ENCODE data around the gene FAM83E.

FAM83E gene

DNA sequence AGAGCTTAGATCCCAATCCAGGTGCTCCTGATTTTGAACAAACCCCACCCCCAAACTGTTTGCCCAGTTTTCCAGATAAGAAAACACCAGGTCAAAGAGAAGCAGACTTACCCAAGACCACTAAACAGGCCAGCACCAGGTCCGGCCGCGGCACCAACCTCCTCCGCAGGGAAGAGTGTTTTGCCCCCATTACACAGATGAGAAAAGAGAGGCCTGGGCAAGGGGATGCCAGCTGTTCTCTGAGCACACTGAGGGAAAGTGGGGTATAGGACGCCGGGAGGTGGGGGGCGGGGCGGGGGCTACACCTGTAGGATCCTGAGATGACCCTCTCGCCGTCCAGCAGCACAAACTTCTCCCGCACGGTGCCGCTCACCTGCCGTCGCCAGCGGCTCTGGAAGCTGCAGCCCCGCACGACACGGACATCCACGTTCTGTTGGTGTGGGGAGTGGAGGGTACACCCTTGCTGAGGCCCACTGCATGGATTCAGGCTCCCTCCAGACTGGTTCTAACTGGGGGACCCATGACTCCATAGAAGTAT is 5.2 kb downstream of the FAM83E start:
- TF ChIP-seq SP1 (IDR thresholded peaks at IDR 0.05), result no peak
- DNase-seq (ENCODE audit: extremely low spot score), result no peak
- CTCF ChIA-PET, result interaction anchor here (0.8 to 1.7 kb wide), 2 partner anchors 15 to 26 kb away, joined by 3 to 6 read pairs; no protein-coding TSS in a partner anchor
- POLR2A ChIA-PET, result interaction anchor here (4.4 kb wide), 1 partner anchor 9 kb away, joined by 53 read pairs; the partner anchor contains the start of genes RPL18 and SPHK2

GRCh38 chr19:48608798-48609263 is 6.0 kb downstream of the FAM83E start:
- ChIA-PET CTCF (interaction anchor here (0.7 to 1.7 kb wide), 5 partner anchors 9 to 25 kb away, joined by 3 to 6 read pairs (median 3); no protein-coding TSS in a partner anchor), POLR2A (interaction anchor here (0.7 to 4.4 kb wide), 5 partner anchors 10 to 405 kb away, joined by 3 to 53 read pairs (median 3); partner anchors contain the start of genes RPL18 and SPHK2)
- TF ChIP-seq HDGF (IDR thresholded peaks at IDR 0.05; ENCODE audit: borderline replicate concordance), result no peak
- no peak for TF ChIP-seq FOXA1 (IDR thresholded peaks at IDR 0.05)
- TF ChIP-seq BHLHE40 (IDR thresholded peaks at IDR 0.05; ENCODE audit: borderline replicate concordance), result no peak
- no peak for TF ChIP-seq LEF1 (IDR thresholded peaks at IDR 0.05; ENCODE audit: borderline replicate concordance)
- no peak for TF ChIP-seq SP1 (IDR thresholded peaks at IDR 0.05)
- no peak for TF ChIP-seq ARNT (IDR thresholded peaks at IDR 0.05)
- no peak for TF ChIP-seq FOXK2 (IDR thresholded peaks at IDR 0.05)
- no peak for TF ChIP-seq ZNF384 (IDR thresholded peaks at IDR 0.05)
- no peak for TF ChIP-seq FOXM1 (IDR thresholded peaks at IDR 0.05; ENCODE audit: borderline replicate concordance)
- peak; percentile 61 for DNase-seq (ENCODE audit: extremely low spot score)

- TF ChIP-seq LEF1 (IDR thresholded peaks at IDR 0.05; ENCODE audit: borderline replicate concordance) (no peak), FOXM1 (IDR thresholded peaks at IDR 0.05; ENCODE audit: borderline replicate concordance) (no peak), SP1 (IDR thresholded peaks at IDR 0.05) (no peak), L3MBTL2 (conservative IDR thresholded peaks at IDR 0.05) (no peak), NFRKB (IDR thresholded peaks at IDR 0.05) (no peak), BHLHE40 (IDR thresholded peaks at IDR 0.05; ENCODE audit: borderline replicate concordance) (no peak)
- CTCF ChIA-PET, result interaction anchor here (0.5 to 1.4 kb wide), 3 partner anchors 17 to 287 kb away, joined by 3 to 4 read pairs (median 3); no protein-coding TSS in a partner anchor
- DNase-seq (ENCODE audit: extremely low spot score), result no peak
- POLR2A ChIA-PET, result interaction anchor here (4.4 kb wide), 1 partner anchor 11 kb away, joined by 53 read pairs; the partner anchor contains the start of genes RPL18 and SPHK2
Observed at GRCh38 chr19:48607359-48607755, 7.5 kb downstream of the FAM83E start.

DNA sequence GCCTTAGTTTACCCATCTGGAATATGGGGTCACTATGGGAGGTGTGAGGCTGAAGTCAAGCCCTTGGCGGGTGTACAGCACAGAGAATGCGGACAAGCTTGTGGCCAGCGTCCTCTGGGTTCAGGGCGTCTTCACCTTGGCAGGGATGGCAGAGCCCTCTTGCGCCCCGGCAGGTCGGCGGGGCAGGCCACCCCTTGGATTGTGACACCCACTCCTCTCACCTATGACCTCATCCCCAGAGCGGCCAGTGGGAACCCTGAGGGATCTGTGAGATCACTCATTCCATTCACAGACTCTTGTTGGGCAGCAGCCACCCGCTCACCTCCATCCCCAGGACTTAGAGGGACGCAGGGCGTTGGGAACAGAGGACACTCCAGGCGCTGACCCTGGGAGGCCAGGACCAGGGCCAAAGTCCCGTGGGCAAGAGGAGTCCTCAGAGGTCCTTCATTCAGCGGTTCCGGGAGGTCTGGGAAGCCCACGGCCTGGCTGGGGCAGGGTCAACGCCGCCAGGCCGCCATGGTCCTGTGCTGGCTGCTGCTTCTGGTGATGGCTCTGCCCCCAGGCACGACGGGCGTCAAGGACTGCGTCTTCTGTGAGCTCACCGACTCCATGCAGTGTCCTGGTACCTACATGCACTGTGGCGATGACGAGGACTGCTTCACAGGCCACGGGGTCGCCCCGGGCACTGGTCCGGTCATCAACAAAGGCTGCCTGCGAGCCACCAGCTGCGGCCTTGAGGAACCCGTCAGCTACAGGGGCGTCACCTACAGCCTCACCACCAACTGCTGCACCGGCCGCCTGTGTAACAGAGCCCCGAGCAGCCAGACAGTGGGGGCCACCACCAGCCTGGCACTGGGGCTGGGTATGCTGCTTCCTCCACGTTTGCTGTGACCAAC is 8.2 kb downstream of the FAM83E start, which contains the start of gene SPACA4:
Gene SPACA4 (plus strand): TSS at position 280 of the 896 bp plus-strand sequence. CDS start 237 bp downstream, at position 517.
- ChIA-PET CTCF (interaction anchor here (0.5 to 1.4 kb wide), 3 partner anchors 16 to 286 kb away, joined by 3 to 4 read pairs (median 3); no protein-coding TSS in a partner anchor), POLR2A (interaction anchor here (4.4 kb wide), 1 partner anchor 12 kb away, joined by 53 read pairs; the partner anchor contains the start of genes RPL18 and SPHK2)
- DNase-seq (ENCODE audit: extremely low spot score), result no peak
- TF ChIP-seq ZNF384 (IDR thresholded peaks at IDR 0.05), result no peak
- TF ChIP-seq LEF1 (IDR thresholded peaks at IDR 0.05; ENCODE audit: borderline replicate concordance), result no peak

- POLR2A ChIA-PET, result no interaction called here
Observed at GRCh38 chr19:48603850-48604249, 11.0 kb downstream of the FAM83E start.

GRCh38 chr19:48603449-48603848 is 11.4 kb downstream of the FAM83E start:
- TF ChIP-seq ARNT (IDR thresholded peaks at IDR 0.05) (no peak), SUZ12 (IDR thresholded peaks at IDR 0.05) (no peak), FOXM1 (IDR thresholded peaks at IDR 0.05; ENCODE audit: borderline replicate concordance) (no peak), SP1 (IDR thresholded peaks at IDR 0.05) (no peak), TARDBP (IDR thresholded peaks at IDR 0.05) (no peak), HDGF (IDR thresholded peaks at IDR 0.05; ENCODE audit: borderline replicate concordance) (no peak), L3MBTL2 (conservative IDR thresholded peaks at IDR 0.05) (no peak)
- no peak for DNase-seq (ENCODE audit: extremely low spot score)
- ChIA-PET POLR2A (no interaction called here), CTCF (no interaction called here)

More at GRCh38 chr19:48603850-48604249, 11.0 kb downstream of the FAM83E start:
- DNase-seq (ENCODE audit: extremely low spot score), result no peak
- TF ChIP-seq ZNF384 (IDR thresholded peaks at IDR 0.05) (no peak), CTBP1 (IDR thresholded peaks at IDR 0.05; ENCODE audit: borderline replicate concordance) (no peak), ELF4 (IDR thresholded peaks at IDR 0.05) (no peak), FOXA1 (IDR thresholded peaks at IDR 0.05) (no peak)
- CTCF ChIA-PET, result no interaction called here

GRCh38 chr19:48603001-48603400 is 11.9 kb downstream of the FAM83E start:
- POLR2A ChIA-PET, result no interaction called here
- TF ChIP-seq ZNF384 (IDR thresholded peaks at IDR 0.05) (no peak), FOXK2 (IDR thresholded peaks at IDR 0.05) (no peak), SP1 (IDR thresholded peaks at IDR 0.05) (no peak)
- CTCF ChIA-PET, result no interaction called here
- no peak for DNase-seq (ENCODE audit: extremely low spot score)

- ChIA-PET CTCF (no interaction called here), POLR2A (interaction anchor here (1.4 kb wide), 1 partner anchor 18 kb away, joined by 4 read pairs; the partner anchor contains the start of genes RPL18 and SPHK2)
- DNase-seq (ENCODE audit: extremely low spot score), result no peak
- no peak for TF ChIP-seq SUZ12 (IDR thresholded peaks at IDR 0.05)
- TF ChIP-seq ZNF384 (IDR thresholded peaks at IDR 0.05), result no peak
- TF ChIP-seq CTBP1 (IDR thresholded peaks at IDR 0.05; ENCODE audit: borderline replicate concordance), result no peak
- no peak for TF ChIP-seq ARNT (IDR thresholded peaks at IDR 0.05)
- no peak for TF ChIP-seq FOXA1 (IDR thresholded peaks at IDR 0.05)
- no peak for TF ChIP-seq LEF1 (IDR thresholded peaks at IDR 0.05; ENCODE audit: borderline replicate concordance)
- no peak for TF ChIP-seq ELF4 (IDR thresholded peaks at IDR 0.05)
- TF ChIP-seq SP1 (IDR thresholded peaks at IDR 0.05), result no peak
- TF ChIP-seq NFRKB (IDR thresholded peaks at IDR 0.05), result no peak
- no peak for TF ChIP-seq L3MBTL2 (conservative IDR thresholded peaks at IDR 0.05)
- no peak for TF ChIP-seq PKNOX1 (IDR thresholded peaks at IDR 0.05)
- TF ChIP-seq HDGF (IDR thresholded peaks at IDR 0.05; ENCODE audit: borderline replicate concordance), result no peak
- TF ChIP-seq TARDBP (IDR thresholded peaks at IDR 0.05), result no peak
- TF ChIP-seq BHLHE40 (IDR thresholded peaks at IDR 0.05; ENCODE audit: borderline replicate concordance), result no peak
- TF ChIP-seq FOXM1 (IDR thresholded peaks at IDR 0.05; ENCODE audit: borderline replicate concordance), result no peak
- no peak for TF ChIP-seq FOXK2 (IDR thresholded peaks at IDR 0.05)
Observed at GRCh38 chr19:48600679-48601417, 14.0 kb downstream of the FAM83E start.
